GM12874 (cell line): ENCODE measurements around the gene PARP11.
A peak's percentile ranks its signal among the peaks of the same experiment; 100 is the strongest.

Experiments
- TF ChIP-seq, protein P1 (sequence below): IDR thresholded peaks from 2 replicates; pipeline ENCODE4 v1.5.1; 2011; ENCODE audit warnings: low read depth, mild to moderate bottlenecking, control low read depth, low read length, moderate library complexity; ENCODE audit not compliant: insufficient read depth

The PARP11 gene

DNA sequence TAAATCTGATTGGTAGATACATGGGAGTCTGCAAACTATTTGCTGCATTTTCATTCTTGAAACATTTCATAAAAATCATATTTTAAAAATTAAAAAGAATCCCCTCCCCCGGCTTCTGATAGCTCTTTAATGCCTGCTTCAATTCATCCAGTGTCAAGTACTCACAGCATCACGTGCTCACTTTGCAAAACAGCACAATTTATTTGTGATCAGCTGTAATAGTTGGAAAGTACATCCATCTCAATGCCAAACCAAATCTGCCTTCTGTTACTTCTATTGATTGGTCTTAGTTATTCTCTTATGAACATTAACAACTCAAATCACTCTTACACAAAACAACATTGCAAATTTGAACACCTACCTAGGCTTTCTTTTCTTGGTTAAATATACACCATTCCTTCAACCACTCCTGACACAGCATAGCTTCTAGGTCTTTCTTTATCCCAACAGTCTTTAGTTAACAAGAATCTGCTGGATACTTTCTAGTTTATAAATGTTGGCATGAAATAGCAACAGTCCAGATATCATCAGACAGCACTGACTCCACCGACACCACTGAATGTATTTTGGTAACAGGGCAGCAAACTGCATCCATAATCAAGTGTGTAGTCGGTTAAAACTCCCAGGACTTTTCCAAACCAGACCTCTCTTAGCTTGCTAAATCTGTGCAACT lies 58.0 kb downstream of the PARP11 start:
- TF ChIP-seq, protein P1, sequence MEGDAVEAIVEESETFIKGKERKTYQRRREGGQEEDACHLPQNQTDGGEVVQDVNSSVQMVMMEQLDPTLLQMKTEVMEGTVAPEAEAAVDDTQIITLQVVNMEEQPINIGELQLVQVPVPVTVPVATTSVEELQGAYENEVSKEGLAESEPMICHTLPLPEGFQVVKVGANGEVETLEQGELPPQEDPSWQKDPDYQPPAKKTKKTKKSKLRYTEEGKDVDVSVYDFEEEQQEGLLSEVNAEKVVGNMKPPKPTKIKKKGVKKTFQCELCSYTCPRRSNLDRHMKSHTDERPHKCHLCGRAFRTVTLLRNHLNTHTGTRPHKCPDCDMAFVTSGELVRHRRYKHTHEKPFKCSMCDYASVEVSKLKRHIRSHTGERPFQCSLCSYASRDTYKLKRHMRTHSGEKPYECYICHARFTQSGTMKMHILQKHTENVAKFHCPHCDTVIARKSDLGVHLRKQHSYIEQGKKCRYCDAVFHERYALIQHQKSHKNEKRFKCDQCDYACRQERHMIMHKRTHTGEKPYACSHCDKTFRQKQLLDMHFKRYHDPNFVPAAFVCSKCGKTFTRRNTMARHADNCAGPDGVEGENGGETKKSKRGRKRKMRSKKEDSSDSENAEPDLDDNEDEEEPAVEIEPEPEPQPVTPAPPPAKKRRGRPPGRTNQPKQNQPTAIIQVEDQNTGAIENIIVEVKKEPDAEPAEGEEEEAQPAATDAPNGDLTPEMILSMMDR: no peak

DNA sequence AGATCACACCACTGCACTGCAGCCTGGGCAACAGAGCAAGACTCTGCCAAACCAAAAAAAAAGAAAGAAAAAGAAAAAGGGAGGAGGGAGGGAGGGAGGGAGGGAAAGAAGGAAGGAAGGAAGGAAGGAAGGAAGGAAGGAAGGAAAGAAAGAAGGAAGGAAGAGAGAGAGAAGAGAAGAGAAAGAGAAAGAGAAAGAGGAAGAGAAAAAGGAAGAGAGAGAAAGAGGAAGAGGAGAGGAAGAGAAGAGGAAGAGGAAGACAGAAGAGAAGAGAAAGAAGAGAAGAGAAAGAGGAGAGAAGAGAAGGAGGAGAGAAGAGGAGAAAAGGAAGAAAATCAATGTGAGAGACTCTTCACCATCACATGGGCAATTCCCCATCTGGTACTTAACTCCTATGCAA lies 62.7 kb downstream of the PARP11 start:
- TF ChIP-seq, protein P1: no peak

DNA sequence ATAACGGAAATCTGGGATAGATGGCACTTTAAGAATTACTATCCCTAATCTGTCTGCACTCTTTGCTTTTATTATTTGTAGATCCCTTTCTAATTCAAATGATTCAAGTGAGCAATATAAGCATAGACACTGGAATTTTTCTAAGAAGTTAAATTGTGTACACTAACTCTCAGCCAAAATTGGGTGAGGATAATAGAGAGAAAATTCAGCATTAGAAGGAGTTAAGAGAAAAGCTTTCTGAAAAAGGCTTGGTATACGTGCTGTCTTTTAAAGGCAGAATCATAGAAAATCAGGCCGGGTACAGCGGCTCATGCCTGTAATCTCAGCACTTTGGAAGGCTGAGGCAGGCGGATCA lies 63.2 kb downstream of the PARP11 start:
- TF ChIP-seq, protein P1: no peak

DNA sequence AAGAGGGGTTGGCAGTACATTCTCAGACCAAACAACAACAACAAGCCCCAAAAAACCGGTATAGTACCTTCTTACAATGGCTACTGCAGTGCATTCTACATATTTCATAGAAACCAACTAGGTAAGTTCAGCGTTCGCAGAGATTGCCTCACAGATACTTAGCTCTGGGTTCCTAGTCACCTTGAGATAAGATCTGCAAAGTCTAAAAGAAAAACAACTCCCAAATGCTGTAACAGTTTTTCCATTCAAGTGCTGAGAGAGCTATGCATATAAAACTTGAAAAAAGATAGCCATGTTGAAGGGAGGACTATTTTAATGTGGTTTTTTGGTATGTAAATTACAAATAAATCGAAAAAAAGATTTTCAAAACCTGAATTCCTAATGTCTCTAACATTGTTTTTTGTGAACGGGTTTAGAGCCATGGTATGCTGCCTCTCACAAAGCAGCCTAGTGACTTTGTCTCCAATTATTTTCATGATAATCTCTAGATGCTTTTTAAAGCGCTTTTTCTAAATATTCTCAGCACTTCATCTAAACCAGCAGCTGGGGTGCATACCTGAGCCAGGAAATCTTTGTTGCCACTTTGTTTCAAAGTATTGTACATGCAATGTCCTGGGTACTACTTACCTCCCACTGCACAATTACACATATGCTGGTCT lies 63.7 kb downstream of the PARP11 start:
- TF ChIP-seq, protein P1: no peak

DNA sequence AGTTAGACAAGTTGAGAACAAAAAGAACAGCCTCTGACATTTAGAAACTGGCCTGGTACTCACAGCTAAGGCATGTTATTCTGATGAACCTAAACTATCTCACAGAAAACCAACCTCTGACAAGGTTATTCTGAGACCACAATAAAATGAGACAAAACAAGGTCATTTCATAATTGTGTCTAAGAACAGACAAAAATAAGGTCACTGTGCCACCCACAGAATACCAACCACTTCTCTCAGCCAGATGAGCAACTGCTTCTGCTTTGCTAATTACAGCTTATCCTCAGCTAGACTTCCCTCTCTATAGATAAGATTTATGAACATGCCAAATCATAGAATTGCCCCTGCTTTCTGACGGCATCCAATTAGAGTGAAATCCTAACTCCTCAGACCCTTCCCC lies 68.1 kb downstream of the PARP11 start:
- TF ChIP-seq, protein P1: no peak

DNA sequence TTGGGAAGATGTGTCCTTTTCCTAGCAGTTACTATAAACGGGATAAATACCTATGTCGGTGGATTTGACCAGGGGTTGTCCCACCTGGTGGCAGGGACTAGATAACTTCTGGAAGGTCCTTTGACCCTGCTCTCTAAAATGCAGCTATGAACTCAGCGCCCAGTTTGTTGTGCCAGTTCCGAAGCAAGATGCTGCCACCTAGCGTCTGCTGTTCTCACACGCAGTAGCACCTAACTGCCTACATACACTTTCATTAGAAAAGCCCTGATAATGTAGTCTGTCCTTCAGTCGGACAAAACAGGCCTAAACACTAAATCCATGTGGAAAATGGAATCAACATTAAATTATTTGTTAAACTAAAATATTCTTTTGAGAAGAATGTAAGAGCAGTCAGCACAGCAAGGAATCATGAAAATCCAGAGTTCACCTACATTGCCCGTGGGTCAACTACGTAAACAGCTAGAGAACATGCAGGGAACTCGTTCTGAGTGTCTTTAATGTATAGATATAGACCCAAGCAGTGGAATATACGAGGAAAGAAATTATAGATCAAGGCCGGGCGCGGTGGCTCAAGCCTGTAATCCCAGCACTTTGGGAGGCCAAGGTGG lies 69.2 kb downstream of the PARP11 start:
- TF ChIP-seq, protein P1: peak; percentile 85

DNA sequence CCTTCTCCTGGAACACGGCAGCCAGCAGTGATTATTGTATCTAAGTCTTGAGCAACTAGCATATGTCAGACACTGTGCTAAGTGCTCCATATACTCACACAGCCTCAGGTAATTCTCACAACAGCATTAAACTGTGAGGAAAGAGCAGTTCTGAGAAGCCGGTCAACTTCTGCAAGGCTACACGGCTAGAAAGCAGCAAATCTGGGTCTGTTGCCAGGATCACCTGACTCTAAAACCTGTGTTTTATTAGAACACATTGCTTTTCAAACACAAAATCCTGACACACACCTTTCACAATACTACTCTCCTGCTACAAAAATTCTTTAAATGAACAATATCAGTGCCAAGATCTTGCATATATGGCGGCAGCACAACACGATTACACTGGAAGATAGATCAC lies 70.5 kb downstream of the PARP11 start:
- TF ChIP-seq, protein P1: no peak
